ENCODE measurements around the gene CYP4F2. TPM values are rescaled to one million over a fixed set of nuclear protein-coding genes. Genes with fewer than 3 reads are reported as not detected.

CYP4F2 gene
- polyA plus RNA-seq, 1 donor (not counting 4 experiments of a cell fraction or from before 2014, with no cell fraction given), result 0.13 TPM

DNA sequence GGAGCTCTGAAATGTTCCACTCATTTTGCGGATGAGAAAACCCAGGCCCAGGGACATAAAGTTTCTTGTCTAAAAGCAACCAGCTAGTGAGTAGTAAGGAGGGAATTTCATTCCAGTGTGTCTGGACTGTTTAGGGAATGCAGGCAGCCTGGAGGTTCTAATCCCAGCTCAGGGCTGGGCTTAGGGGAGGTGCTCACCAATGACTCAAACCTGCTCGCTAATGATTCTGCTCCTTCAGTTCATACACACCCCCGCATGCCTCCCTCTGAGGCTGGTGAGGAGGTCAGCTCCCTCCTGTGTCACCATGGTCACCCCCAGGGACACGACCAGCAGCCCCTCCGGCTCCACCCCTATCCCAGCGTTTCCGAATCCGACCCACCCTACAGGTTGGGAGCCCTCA, 34.6 kb downstream of the CYP4F2 start:
- no peak overlapping the region for H3K4me3 ChIP-seq (ENCODE audit: control insufficient read depth in 2 of 3, extremely low read depth in 1 of 3, insufficient read depth in 2 of 3, low read depth in 1 of 3, low read length in 3 of 3)
- dilution Hi-C loops (cut with MboI; ENCODE audit: extremely low pct_ligation_motif_present, low sequenced_read_pairs), result no loop called here
- H3K27me3 ChIP-seq (ENCODE audit: control insufficient read depth, extremely low read depth, insufficient read depth, low read length), result no peaks in the 10 kb centered on the region
- no peak overlapping the region for H3K27ac ChIP-seq (ENCODE audit: control insufficient read depth, insufficient read depth, low read length)
- TF ChIP-seq, protein P1, sequence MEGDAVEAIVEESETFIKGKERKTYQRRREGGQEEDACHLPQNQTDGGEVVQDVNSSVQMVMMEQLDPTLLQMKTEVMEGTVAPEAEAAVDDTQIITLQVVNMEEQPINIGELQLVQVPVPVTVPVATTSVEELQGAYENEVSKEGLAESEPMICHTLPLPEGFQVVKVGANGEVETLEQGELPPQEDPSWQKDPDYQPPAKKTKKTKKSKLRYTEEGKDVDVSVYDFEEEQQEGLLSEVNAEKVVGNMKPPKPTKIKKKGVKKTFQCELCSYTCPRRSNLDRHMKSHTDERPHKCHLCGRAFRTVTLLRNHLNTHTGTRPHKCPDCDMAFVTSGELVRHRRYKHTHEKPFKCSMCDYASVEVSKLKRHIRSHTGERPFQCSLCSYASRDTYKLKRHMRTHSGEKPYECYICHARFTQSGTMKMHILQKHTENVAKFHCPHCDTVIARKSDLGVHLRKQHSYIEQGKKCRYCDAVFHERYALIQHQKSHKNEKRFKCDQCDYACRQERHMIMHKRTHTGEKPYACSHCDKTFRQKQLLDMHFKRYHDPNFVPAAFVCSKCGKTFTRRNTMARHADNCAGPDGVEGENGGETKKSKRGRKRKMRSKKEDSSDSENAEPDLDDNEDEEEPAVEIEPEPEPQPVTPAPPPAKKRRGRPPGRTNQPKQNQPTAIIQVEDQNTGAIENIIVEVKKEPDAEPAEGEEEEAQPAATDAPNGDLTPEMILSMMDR (optimal IDR thresholded peaks at IDR 0.05 in 1 of 3, IDR thresholded peaks at IDR 0.05 in 1 of 3, conservative IDR thresholded peaks at IDR 0.05 in 1 of 3; ENCODE audit: extremely low read depth in 1 of 3, insufficient read depth in 2 of 3, low read length in 3 of 3), result no peak
- no peak for TF ChIP-seq EZH2 (IDR thresholded peaks at IDR 0.05; ENCODE audit: low read length)
- H4K20me1 ChIP-seq (ENCODE audit: control insufficient read depth, extremely low read depth, insufficient read depth, low read length), result no peaks in the 10 kb centered on the region
- H3K36me3 ChIP-seq (ENCODE audit: control insufficient read depth in 2 of 2, extremely low read depth in 1 of 2, insufficient read depth in 2 of 2, low read length in 2 of 2), result no peaks in the 10 kb centered on the region
- H3K9me1 ChIP-seq (ENCODE audit: control insufficient read depth, extremely low read depth, insufficient read depth, low read length), result no peaks in the 10 kb centered on the region
- H2AFZ ChIP-seq (ENCODE audit: control insufficient read depth, low read length), result no peak overlapping the region
- H3K4me2 ChIP-seq (ENCODE audit: control insufficient read depth, extremely low read depth, insufficient read depth, low read depth, low read length), result no peak overlapping the region
- H3K79me2 ChIP-seq (ENCODE audit: control insufficient read depth, insufficient read depth, low read length), result no peaks in the 10 kb centered on the region
- FAIRE-seq (no peak), DNase-seq (ENCODE audit: low read depth, low spot score) (no peak)
- H3K9me3 ChIP-seq (ENCODE audit: control insufficient read depth, low read depth, low read length), result no peaks in the 10 kb centered on the region
- H3K9ac ChIP-seq (ENCODE audit: control insufficient read depth, extremely low read depth, insufficient read depth, low read length), result no peak overlapping the region
- no peaks in the 10 kb centered on the region for H3K4me1 ChIP-seq (ENCODE audit: control insufficient read depth, extremely low read depth, insufficient read depth, low read length)

- no peak for FAIRE-seq
Measured at GRCh38 chr19:15862444-15862843, 35.4 kb downstream of the CYP4F2 start.

More at GRCh38 chr19:15862444-15862843, 35.4 kb downstream of the CYP4F2 start:
- no peak overlapping the region for H3K4me3 ChIP-seq (ENCODE audit: control insufficient read depth in 2 of 3, extremely low read depth in 1 of 3, insufficient read depth in 2 of 3, low read depth in 1 of 3, low read length in 3 of 3)
- no peaks in the 10 kb centered on the region for H3K9me1 ChIP-seq (ENCODE audit: control insufficient read depth, extremely low read depth, insufficient read depth, low read length)
- TF ChIP-seq, protein P1 (optimal IDR thresholded peaks at IDR 0.05 in 1 of 3, IDR thresholded peaks at IDR 0.05 in 1 of 3, conservative IDR thresholded peaks at IDR 0.05 in 1 of 3; ENCODE audit: extremely low read depth in 1 of 3, insufficient read depth in 2 of 3, low read length in 3 of 3), result no peak
- TF ChIP-seq EZH2 (IDR thresholded peaks at IDR 0.05; ENCODE audit: low read length), result no peak
- H3K27me3 ChIP-seq (ENCODE audit: control insufficient read depth, extremely low read depth, insufficient read depth, low read length), result no peaks in the 10 kb centered on the region
- no peaks in the 10 kb centered on the region for H4K20me1 ChIP-seq (ENCODE audit: control insufficient read depth, extremely low read depth, insufficient read depth, low read length)
- H3K9me3 ChIP-seq (ENCODE audit: control insufficient read depth, low read depth, low read length), result no peaks in the 10 kb centered on the region
- no peaks in the 10 kb centered on the region for H3K79me2 ChIP-seq (ENCODE audit: control insufficient read depth, insufficient read depth, low read length)
- dilution Hi-C loops (cut with MboI; ENCODE audit: extremely low pct_ligation_motif_present, low sequenced_read_pairs), result no loop called here
- H3K9ac ChIP-seq (ENCODE audit: control insufficient read depth, extremely low read depth, insufficient read depth, low read length), result no peak overlapping the region
- H3K4me2 ChIP-seq (ENCODE audit: control insufficient read depth, extremely low read depth, insufficient read depth, low read depth, low read length), result no peak overlapping the region
- H2AFZ ChIP-seq (ENCODE audit: control insufficient read depth, low read length), result no peak overlapping the region
- H3K36me3 ChIP-seq (ENCODE audit: control insufficient read depth in 2 of 2, extremely low read depth in 1 of 2, insufficient read depth in 2 of 2, low read length in 2 of 2), result no peaks in the 10 kb centered on the region
- H3K27ac ChIP-seq (ENCODE audit: control insufficient read depth, insufficient read depth, low read length), result no peak overlapping the region
- no peak for DNase-seq (ENCODE audit: low read depth, low spot score)
- H3K4me1 ChIP-seq (ENCODE audit: control insufficient read depth, extremely low read depth, insufficient read depth, low read length), result no peaks in the 10 kb centered on the region

Measured in keratinocyte (primary cell).